Astrocyte of the cerebellum (primary cell): Measurements from ENCODE around the gene HIVEP3.

ENCODE experiments used
- DNase-seq: peaks from one replicate; pipeline ENCODE4 v3.0.0-alpha.2; 2011; ENCODE audit warnings: low read depth
- H3K4me3 ChIP-seq: 2 replicates; pipeline ENCODE4 v1.5.1; 2011; ENCODE audit warnings: mild to moderate bottlenecking, low read depth, low read length, moderate library complexity
- in situ Hi-C: cut with HindIII; loops from 2 replicates; pipeline ENCODE4 v1.10.0; 2017; ENCODE audit warnings: low sequenced_read_pairs
- TF ChIP-seq, protein P1 (sequence below): IDR thresholded peaks from 2 replicates; pipeline ENCODE4 v1.5.1; 2012; ENCODE audit warnings: low read length, low read depth, moderate library complexity, mild to moderate bottlenecking; ENCODE audit errors: missing control alignments

The HIVEP3 gene

GRCh38 chr1:41576206-41576605 lies 342.5 kb downstream of the HIVEP3 start:
- in situ Hi-C loops = no loop called here
- DNase-seq = no peak
- TF ChIP-seq, protein P1, sequence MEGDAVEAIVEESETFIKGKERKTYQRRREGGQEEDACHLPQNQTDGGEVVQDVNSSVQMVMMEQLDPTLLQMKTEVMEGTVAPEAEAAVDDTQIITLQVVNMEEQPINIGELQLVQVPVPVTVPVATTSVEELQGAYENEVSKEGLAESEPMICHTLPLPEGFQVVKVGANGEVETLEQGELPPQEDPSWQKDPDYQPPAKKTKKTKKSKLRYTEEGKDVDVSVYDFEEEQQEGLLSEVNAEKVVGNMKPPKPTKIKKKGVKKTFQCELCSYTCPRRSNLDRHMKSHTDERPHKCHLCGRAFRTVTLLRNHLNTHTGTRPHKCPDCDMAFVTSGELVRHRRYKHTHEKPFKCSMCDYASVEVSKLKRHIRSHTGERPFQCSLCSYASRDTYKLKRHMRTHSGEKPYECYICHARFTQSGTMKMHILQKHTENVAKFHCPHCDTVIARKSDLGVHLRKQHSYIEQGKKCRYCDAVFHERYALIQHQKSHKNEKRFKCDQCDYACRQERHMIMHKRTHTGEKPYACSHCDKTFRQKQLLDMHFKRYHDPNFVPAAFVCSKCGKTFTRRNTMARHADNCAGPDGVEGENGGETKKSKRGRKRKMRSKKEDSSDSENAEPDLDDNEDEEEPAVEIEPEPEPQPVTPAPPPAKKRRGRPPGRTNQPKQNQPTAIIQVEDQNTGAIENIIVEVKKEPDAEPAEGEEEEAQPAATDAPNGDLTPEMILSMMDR = no peak

GRCh38 chr1:41574842-41575241 lies 343.9 kb downstream of the HIVEP3 start:
- TF ChIP-seq, protein P1 = no peak
- no peak for DNase-seq
- in situ Hi-C loops = no loop called here
- H3K4me3 ChIP-seq = no peak overlapping the region

More at GRCh38 chr1:41576206-41576605, 342.5 kb downstream of the HIVEP3 start:
- no peak overlapping the region for H3K4me3 ChIP-seq

GRCh38 chr1:41573785-41574713 lies 344.7 kb downstream of the HIVEP3 start:
- no peak overlapping the region for H3K4me3 ChIP-seq
- in situ Hi-C loops = no loop called here
- peak; percentile 80 for DNase-seq
- TF ChIP-seq, protein P1 = peak; percentile 93

GRCh38 chr1:41573194-41573593 lies 345.5 kb downstream of the HIVEP3 start:
- H3K4me3 ChIP-seq = no peak overlapping the region
- no peak for DNase-seq
- TF ChIP-seq, protein P1 = no peak
- in situ Hi-C loops = no loop called here

DNA sequence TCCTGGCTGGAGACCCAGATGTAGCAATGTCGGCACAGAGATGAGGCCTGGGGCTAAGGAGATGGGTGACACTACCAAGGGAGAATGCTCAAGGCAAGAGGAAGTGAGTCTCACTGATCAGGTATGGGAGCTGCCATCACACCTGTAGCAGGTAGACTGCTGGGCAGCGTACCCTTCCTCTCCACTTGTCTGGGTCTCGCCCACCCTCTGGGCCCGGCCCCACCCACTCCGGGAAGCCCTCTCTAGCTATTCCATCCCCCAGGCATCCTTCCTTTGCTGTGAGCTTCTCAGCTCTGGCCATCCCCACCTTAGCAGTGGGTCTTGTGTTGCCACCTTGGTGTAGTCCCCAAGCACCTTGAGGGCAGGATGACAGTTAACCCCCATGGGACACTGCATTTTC lies 346.5 kb downstream of the HIVEP3 start:
- in situ Hi-C loops = no loop called here
- DNase-seq = no peak
- TF ChIP-seq, protein P1 = no peak
- no peak overlapping the region for H3K4me3 ChIP-seq

GRCh38 chr1:41571041-41571440 lies 347.7 kb downstream of the HIVEP3 start:
- no peak overlapping the region for H3K4me3 ChIP-seq
- no peak for DNase-seq
- TF ChIP-seq, protein P1 = no peak
- in situ Hi-C loops = no loop called here
